Suprapubic skin (tissue), 4 donors: ENCODE data around the gene CEP192. TPM values are rescaled to one million over a fixed set of nuclear protein-coding genes. Genes with fewer than 3 reads are reported as not detected.

Source experiments
- DNase-seq, 2 donors: peaks; one replicate each; pipeline ENCODE4 v3.0.0-alpha.2; 2019; ENCODE audit warnings: low spot score in 2 of 2
- H3K27ac ChIP-seq: fragments of 200-600 bp; sonication (generic); one replicate; pipeline ENCODE4 v1.5.1; 2019
- H3K27me3 ChIP-seq: fragments of 200-600 bp; sonication (generic); one replicate; pipeline ENCODE4 v1.5.1; 2019
- H3K36me3 ChIP-seq: fragments of 200-600 bp; sonication (generic); one replicate; pipeline ENCODE4 v1.5.1; 2019
- H3K4me1 ChIP-seq: fragments of 200-600 bp; sonication (generic); one replicate; pipeline ENCODE4 v1.5.1; 2019
- H3K4me3 ChIP-seq: fragments of 200-600 bp; sonication (generic); one replicate; pipeline ENCODE4 v1.5.1; 2019; ENCODE audit warnings: mild to moderate bottlenecking
- H3K9me3 ChIP-seq: fragments of 200-600 bp; sonication (generic); one replicate; pipeline ENCODE4 v1.5.1; 2019
- CTCF ChIP-seq, 2 donors: fragments of 200-600 bp in 1 of 2; fragments of 450-650 bp in 1 of 2; sonication (generic) in 1 of 2; IDR thresholded peaks; one replicate each; pipeline ENCODE4 v1.5.1; 2016 to 2019; ENCODE audit warnings: antibody characterized with exemption in 2 of 2, mild to moderate bottlenecking in 1 of 2, moderate library complexity in 1 of 2
- EP300 ChIP-seq: sonication (generic); formaldehyde crosslinking; IDR thresholded peaks from one replicate; pipeline ENCODE4 v1.6.1; 2017; ENCODE audit warnings: antibody characterized with exemption
- POLR2A ChIP-seq, 2 donors: fragments of 450-650 bp; IDR thresholded peaks; one replicate each; pipeline ENCODE4 v1.6.1; 2017; ENCODE audit warnings: antibody characterized with exemption in 2 of 2, mild to moderate bottlenecking in 2 of 2, moderate library complexity in 2 of 2
- POLR2AphosphoS5 ChIP-seq, 3 donors: sonication (generic); formaldehyde crosslinking; IDR thresholded peaks; one replicate each; pipeline ENCODE4 v1.6.1; 2017; ENCODE audit warnings: antibody characterized with exemption in 3 of 3
- WGBS: methylation state at CpG from one replicate; pipeline ENCODE4 v1.1.5; 2018; 5-methylcytosine and 5-hydroxymethylcytosine counted together
- total RNA-seq, 4 donors: library from RNA; depleted of rRNA; stranded (reverse); fragments of >200 nt; gene quantifications; one replicate each; pipeline ENCODE4 v1.1.0, GENCODE V29; 2016

Gene CEP192
- total RNA-seq, 4 donors from 2014 or later: 13.0 to 30.4 (median 18.8) TPM

- Histone ChIP-seq H3K4me3 (no peak overlapping the region), H3K9me3 (peaks cover 16% of the 10 kb centered on the region), H3K27me3 (no peaks in the 10 kb centered on the region), H3K4me1 (no peaks in the 10 kb centered on the region), H3K36me3 (no peaks in the 10 kb centered on the region), H3K27ac (no peak overlapping the region)
- TF ChIP-seq CTCF (IDR thresholded peaks at IDR 0.05): no peak
- no peak for TF ChIP-seq EP300
- no peak for TF ChIP-seq POLR2A (IDR thresholded peaks at IDR 0.05)
- no peak for TF ChIP-seq POLR2AphosphoS5 (IDR thresholded peaks at IDR 0.05)
- WGBS: 88% methylated on average over 5 of the region's 5 CpGs
- no peak for DNase-seq
These were observed 160.5 kb downstream of the CEP192 start for GRCh38 chr18:13151656-13152055.

DNA sequence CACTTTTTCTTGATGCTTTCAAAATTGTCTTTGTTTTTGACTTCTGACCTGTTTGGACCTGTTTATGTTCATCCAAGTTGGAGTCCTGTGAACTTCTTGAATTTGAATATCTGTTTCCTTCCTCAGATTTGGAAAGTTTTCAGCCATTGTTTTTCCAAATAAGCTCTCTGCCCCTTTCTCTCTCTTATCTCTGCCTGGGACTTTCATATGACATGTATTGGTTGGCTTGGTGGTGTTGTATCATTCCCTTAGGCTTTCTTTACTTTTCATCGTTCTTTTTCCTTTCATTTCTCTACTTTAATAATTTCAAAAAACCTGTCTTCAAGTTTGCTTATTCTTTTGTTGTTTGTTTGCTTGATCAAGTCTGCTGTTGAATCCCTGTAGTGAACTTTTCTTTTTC lies 167.3 kb downstream of the CEP192 start:
- DNase-seq: no peak
- H3K9me3 ChIP-seq: peaks cover 22% of the 10 kb centered on the region
- no peak overlapping the region for H3K27ac ChIP-seq
- TF ChIP-seq EP300: no peak
- no peak for TF ChIP-seq POLR2A (IDR thresholded peaks at IDR 0.05)
- TF ChIP-seq CTCF (IDR thresholded peaks at IDR 0.05): no peak
- TF ChIP-seq POLR2AphosphoS5 (IDR thresholded peaks at IDR 0.05): no peak
- H3K4me1 ChIP-seq: no peaks in the 10 kb centered on the region
- no peaks in the 10 kb centered on the region for H3K27me3 ChIP-seq
- 90% methylated on average over 1 of the region's 1 CpG for WGBS
- H3K36me3 ChIP-seq: no peaks in the 10 kb centered on the region
- no peak overlapping the region for H3K4me3 ChIP-seq

GRCh38 chr18:13159579-13159978 lies 168.4 kb downstream of the CEP192 start:
- 34% methylated on average over 5 of the region's 5 CpGs for WGBS
- no peaks in the 10 kb centered on the region for H3K27me3 ChIP-seq
- no peak overlapping the region for H3K4me3 ChIP-seq
- no peaks in the 10 kb centered on the region for H3K4me1 ChIP-seq
- DNase-seq: no peak
- TF ChIP-seq EP300: no peak
- peak; percentile 33 to 78 for TF ChIP-seq CTCF (IDR thresholded peaks at IDR 0.05)
- TF ChIP-seq POLR2A (IDR thresholded peaks at IDR 0.05): no peak
- H3K27ac ChIP-seq: no peak overlapping the region
- peaks cover 19% of the 10 kb centered on the region for H3K9me3 ChIP-seq
- no peaks in the 10 kb centered on the region for H3K36me3 ChIP-seq

DNA sequence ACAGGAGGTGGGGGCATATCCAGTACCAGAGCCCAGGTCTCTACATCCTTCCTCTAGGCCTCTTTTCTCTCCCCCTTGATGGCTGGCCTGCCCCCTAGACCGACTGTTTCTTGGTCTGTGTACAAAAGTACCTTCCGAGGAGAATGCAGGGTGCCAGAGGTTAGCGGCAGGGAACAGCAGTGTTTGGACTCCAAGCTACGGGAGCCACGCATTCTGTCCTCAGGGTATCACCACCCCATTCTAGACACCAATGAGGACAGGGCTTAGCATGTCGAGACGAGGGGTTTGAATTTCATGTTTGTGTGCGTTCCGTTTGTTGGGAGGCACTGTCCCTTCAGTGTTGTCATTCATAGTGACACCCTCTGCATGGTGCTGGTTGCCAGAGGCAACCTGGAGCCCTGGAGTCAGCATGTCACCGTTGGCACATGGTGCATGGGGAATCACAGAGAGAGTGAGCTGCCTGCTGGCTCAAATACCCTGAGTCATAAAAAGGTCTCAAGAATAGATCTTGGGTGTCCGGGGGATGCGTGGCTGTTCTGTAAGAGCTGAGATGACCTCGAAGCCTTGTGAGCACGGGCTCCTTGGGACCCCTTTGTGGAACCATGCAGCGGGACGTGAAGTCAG lies 170.2 kb downstream of the CEP192 start:
- Histone ChIP-seq H3K27me3 (no peaks in the 10 kb centered on the region), H3K4me3 (no peak overlapping the region), H3K4me1 (no peaks in the 10 kb centered on the region), H3K36me3 (no peaks in the 10 kb centered on the region), H3K9me3 (peaks cover 9% of the 10 kb centered on the region), H3K27ac (no peak overlapping the region)
- no peak for TF ChIP-seq CTCF (IDR thresholded peaks at IDR 0.05)
- no peak for TF ChIP-seq POLR2A (IDR thresholded peaks at IDR 0.05)
- no peak for TF ChIP-seq EP300
- no peak for TF ChIP-seq POLR2AphosphoS5 (IDR thresholded peaks at IDR 0.05)
- no peak for DNase-seq
- WGBS: 82% methylated on average over 13 of the region's 16 CpGs

DNA sequence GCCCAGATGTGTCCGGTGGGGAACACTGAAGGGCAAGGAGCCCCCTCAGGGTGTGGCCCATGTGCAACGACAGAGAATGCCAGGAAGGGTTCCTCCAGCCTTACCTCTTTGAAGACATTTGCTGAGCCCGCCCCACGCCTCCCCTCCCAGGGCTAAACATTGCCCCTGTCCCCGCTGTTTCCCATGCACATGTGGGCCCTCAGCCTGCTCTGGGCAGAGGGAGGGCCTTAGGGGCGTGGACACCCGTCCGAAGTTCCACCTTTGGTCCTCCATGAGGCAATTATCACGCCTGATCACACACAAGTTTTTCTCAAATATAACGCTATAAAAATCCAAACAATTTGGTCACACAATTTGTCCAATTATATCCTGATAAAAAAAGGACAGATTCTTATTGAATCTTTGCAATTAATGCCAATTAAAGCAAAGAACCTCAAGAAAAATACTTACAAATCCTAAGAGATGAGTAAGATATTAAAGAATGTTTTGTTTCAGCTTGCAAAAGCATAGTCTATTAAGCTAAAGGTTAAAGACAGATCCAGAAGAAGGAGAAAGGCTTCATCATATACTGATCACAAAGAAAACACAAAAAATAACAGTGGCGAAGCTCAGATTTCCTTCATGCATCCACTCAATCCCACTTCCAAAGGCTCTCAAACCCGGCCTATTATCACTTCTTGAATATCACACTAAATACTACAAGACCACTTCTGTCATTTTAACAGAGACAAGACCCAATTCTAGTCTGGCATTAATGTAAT lies 172.2 kb downstream of the CEP192 start:
- Histone ChIP-seq H3K36me3 (no peaks in the 10 kb centered on the region), H3K4me1 (no peaks in the 10 kb centered on the region), H3K9me3 (no peaks in the 10 kb centered on the region), H3K4me3 (no peak overlapping the region), H3K27me3 (no peaks in the 10 kb centered on the region), H3K27ac (no peak overlapping the region)
- WGBS: 85% methylated on average over 12 of the region's 12 CpGs
- no peak for TF ChIP-seq POLR2A (IDR thresholded peaks at IDR 0.05)
- no peak for TF ChIP-seq EP300
- no peak for TF ChIP-seq POLR2AphosphoS5 (IDR thresholded peaks at IDR 0.05)
- TF ChIP-seq CTCF (IDR thresholded peaks at IDR 0.05): no peak
- no peak for DNase-seq
